ENCODE results near the gene CD302.
"Not testable (repeated sequence)": the region's sequence is repeated elsewhere in the genome, so short reads cannot be mapped to it uniquely, and the experiment has no call there.

The CD302 gene

GRCh38 chr2:159797543-159798375 lies at the start of gene CD302:
Gene CD302 (minus strand): TSS chr2:159798208. CDS start chr2:159798198, 10 bp downstream.
- peak; percentile 27 for DNase-seq

- DNase-seq = no peak
Observed at GRCh38 chr2:159846564-159846963, 48.6 kb upstream of the CD302 start.

GRCh38 chr2:159840616-159841015 lies 42.6 kb upstream of the CD302 start:
- no peak for DNase-seq

- no peak for DNase-seq
Observed at GRCh38 chr2:159832858-159833257, 34.9 kb upstream of the CD302 start.

GRCh38 chr2:159832026-159832425 lies 34.0 kb upstream of the CD302 start:
- DNase-seq = no peak

GRCh38 chr2:159829376-159829775 lies 31.4 kb upstream of the CD302 start:
- DNase-seq = no peak

- DNase-seq = no peak
Observed at GRCh38 chr2:159828738-159829137, 30.7 kb upstream of the CD302 start.

GRCh38 chr2:159822478-159822833 lies 24.4 kb upstream of the CD302 start:
- not testable (repeated sequence) for DNase-seq

GRCh38 chr2:159821775-159822477 lies 23.9 kb upstream of the CD302 start:
- not testable (repeated sequence) for DNase-seq

GRCh38 chr2:159818940-159819339 lies 20.9 kb upstream of the CD302 start:
- DNase-seq = no peak

GRCh38 chr2:159817283-159817682 lies 19.3 kb upstream of the CD302 start:
- DNase-seq = no peak

- DNase-seq = no peak
Observed at GRCh38 chr2:159811232-159811631, 13.2 kb upstream of the CD302 start.

GRCh38 chr2:159808032-159808425 lies 10.0 kb upstream of the CD302 start:
- DNase-seq = no peak

- peak; percentile 20 for DNase-seq
Observed at GRCh38 chr2:159807183-159808031, 9.4 kb upstream of the CD302 start.

- DNase-seq = no peak
Observed at GRCh38 chr2:159804941-159805340, 6.9 kb upstream of the CD302 start.

GRCh38 chr2:159803235-159803962 lies 5.4 kb upstream of the CD302 start:
- no peak for DNase-seq

GRCh38 chr2:159802673-159803072 lies 4.7 kb upstream of the CD302 start:
- DNase-seq = no peak

GRCh38 chr2:159799833-159800232 lies 1.8 kb upstream of the CD302 start:
- no peak for DNase-seq

- DNase-seq = peak; percentile 50
Observed at GRCh38 chr2:159798376-159798725, 343 bp upstream of the CD302 start.

- DNase-seq = no peak
Observed at GRCh38 chr2:159797225-159797542, 824 bp downstream of the CD302 start.

- DNase-seq = no peak
Observed at GRCh38 chr2:159795841-159796690, 1.9 kb downstream of the CD302 start.

- DNase-seq = no peak
Observed at GRCh38 chr2:159793326-159793725, 4.7 kb downstream of the CD302 start.

Measured in NCI-H2029 (cell line).